HUES48 (cell line): ENCODE data around the gene ZFP42.
"Not testable (repeated sequence)": the region's sequence is repeated elsewhere in the genome, so short reads cannot be mapped to it uniquely, and the experiment has no call there.

Source experiments
- H3K27ac ChIP-seq: one replicate; pipeline ENCODE4 v1.7.0; 2013; ENCODE audit warnings: low read depth, low read length, inconsistent platforms
- H3K27me3 ChIP-seq: 2 replicates; pipeline ENCODE4 v1.6.1; 2013; ENCODE audit warnings: mild to moderate bottlenecking, low read length; ENCODE audit not compliant: control insufficient read depth, insufficient read depth
- H3K36me3 ChIP-seq: 2 replicates; pipeline ENCODE4 v1.6.1; 2013; ENCODE audit warnings: low read length; ENCODE audit not compliant: control insufficient read depth, insufficient read depth
- H3K4me1 ChIP-seq: 2 replicates; pipeline ENCODE4 v1.6.1; 2013; ENCODE audit warnings: mild to moderate bottlenecking, low read length; ENCODE audit not compliant: control insufficient read depth, insufficient read depth
- H3K4me3 ChIP-seq: 2 replicates; pipeline ENCODE4 v1.5.1; 2013; ENCODE audit warnings: mild to moderate bottlenecking, low read depth, low read length
- H3K9ac ChIP-seq: 2 replicates; pipeline ENCODE4 v1.6.1; 2013; ENCODE audit warnings: mild to moderate bottlenecking, low read depth, low read length, moderate library complexity
- H3K9me3 ChIP-seq: 2 replicates; pipeline ENCODE4 v1.6.1; 2013; ENCODE audit warnings: low read length; ENCODE audit not compliant: control insufficient read depth, insufficient read depth

The ZFP42 gene

DNA sequence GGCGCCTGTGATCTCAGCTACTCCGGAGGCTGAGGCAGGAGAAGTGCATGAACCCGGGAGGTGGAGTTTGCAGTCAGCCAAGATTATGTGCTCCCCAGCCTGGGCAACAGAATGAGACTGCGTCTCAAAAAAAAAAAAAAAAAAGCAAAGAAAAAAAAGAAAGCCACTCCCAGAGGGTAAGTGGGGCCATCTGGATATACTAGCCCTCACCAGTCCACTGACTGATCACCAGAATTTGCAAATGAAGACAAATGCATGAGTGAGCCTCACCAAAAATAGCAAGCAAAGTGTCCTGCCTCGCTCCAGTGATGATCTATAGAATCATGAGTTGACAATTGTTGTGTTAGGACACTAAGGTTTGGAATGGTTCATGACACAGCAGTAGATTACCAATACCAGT, 47.6 kb downstream of the ZFP42 start:
- H3K9me3 ChIP-seq: no peaks in the 10 kb centered on the region
- H3K4me1 ChIP-seq: peaks cover 14% of the 10 kb centered on the region

DNA sequence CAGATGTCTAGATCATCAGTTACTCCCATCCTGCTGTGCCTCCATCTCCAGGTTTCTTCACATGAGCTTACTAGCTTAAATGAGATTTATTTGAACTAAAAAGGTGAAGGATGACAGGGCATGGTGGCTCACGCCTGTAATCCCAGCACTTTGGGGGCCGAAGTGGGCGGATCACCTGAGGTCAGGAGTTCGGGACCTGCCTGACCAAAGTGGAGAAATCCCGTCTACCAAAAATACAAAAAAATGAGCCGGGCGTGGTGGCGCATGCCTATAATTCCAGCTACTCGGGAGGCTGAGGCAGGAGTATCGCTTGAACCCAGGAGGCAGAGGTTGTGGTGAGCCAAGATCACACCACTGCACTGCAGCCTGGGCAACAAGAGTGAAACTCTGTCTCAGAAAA, 49.9 kb downstream of the ZFP42 start:
- H3K4me1 ChIP-seq, H3K9me3 ChIP-seq, H3K27me3 ChIP-seq: not testable (repeated sequence)

More for the DNA sequence above, 47.6 kb downstream of the ZFP42 start:
- no peak overlapping the region for H3K27ac ChIP-seq
- H3K9ac ChIP-seq: no peak overlapping the region
- H3K4me3 ChIP-seq: no peak overlapping the region
- no peaks in the 10 kb centered on the region for H3K36me3 ChIP-seq
- no peaks in the 10 kb centered on the region for H3K27me3 ChIP-seq

DNA sequence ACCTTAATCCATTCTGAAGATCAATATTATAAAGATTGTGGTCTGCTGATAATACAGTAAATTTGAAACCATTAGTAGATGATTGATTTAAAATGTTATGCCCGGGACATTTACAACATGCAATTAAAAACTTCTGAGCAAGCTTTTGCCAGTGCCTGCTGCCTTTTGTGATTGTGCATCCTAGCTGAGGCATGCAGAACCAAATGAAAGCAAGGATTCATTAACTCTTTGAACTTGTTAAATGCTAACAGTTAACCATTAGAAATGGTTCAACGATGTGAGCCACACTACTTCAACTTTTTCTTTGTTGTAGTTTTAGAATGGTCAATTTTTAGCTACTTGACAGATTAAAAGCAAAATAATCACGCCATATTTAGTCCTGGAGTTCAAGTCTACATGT, 51.1 kb downstream of the ZFP42 start:
- H3K4me1 ChIP-seq: peaks cover 9% of the 10 kb centered on the region; the same call in 1 of the 2 replicates
- H3K36me3 ChIP-seq: no peaks in the 10 kb centered on the region
- H3K9ac ChIP-seq: no peak overlapping the region
- H3K27me3 ChIP-seq: no peaks in the 10 kb centered on the region
- no peak overlapping the region for H3K27ac ChIP-seq
- no peak overlapping the region for H3K4me3 ChIP-seq
- H3K9me3 ChIP-seq: no peaks in the 10 kb centered on the region

More for the DNA sequence above, 49.9 kb downstream of the ZFP42 start:
- not testable (repeated sequence) for H3K27ac ChIP-seq, H3K36me3 ChIP-seq, H3K4me3 ChIP-seq, H3K9ac ChIP-seq

DNA sequence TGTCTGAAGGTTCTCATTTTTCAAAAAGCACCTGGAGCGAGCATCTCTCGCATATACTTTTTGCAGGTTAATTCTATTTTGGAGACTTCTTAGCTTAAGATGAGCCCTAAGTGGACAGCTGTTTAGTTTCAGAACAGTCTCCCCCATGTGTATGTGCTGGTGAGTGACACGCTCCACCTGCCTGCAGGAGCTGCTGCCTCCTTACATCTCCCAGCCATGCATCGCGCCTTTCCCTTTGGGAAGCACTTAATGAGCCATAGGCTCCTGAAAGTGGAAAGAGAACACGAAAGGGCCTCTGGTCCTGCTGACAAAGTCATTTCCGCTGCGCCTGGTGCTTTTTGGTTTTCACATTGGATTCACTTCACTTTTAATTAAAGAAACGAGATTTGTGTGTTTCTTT, 57.7 kb downstream of the ZFP42 start:
- H3K27me3 ChIP-seq: no peaks in the 10 kb centered on the region
- H3K9ac ChIP-seq: no peak overlapping the region
- no peaks in the 10 kb centered on the region for H3K36me3 ChIP-seq
- no peaks in the 10 kb centered on the region for H3K4me1 ChIP-seq
- H3K4me3 ChIP-seq: no peak overlapping the region
- no peak overlapping the region for H3K27ac ChIP-seq
- no peaks in the 10 kb centered on the region for H3K9me3 ChIP-seq
